Activated naive CD4-positive, alpha-beta T cell treated with anti-CD3 and anti-CD28 coated beads for 36 hours (primary cell): ENCODE measurements around the gene CYGB. TPM values are rescaled to one million over a fixed set of nuclear protein-coding genes. Genes with fewer than 3 reads are reported as not detected.

Source experiments
- CTCF ChIA-PET: fragments of 350-600 bp; sonication (Branson Sonifier 250); formaldehyde crosslinking; loops from one replicate; lab custom pipeline; 2021; ENCODE audit warnings: antibody characterized with exemption; lab: Charles Lee
- DNase-seq: peaks from one replicate; pipeline ENCODE4 v3.0.0-alpha.2; 2020
- H3K27ac Mint-ChIP-seq: one replicate; pipeline ENCODE4 v1.8.0; 2021; ENCODE audit warnings: mild to moderate bottlenecking, mixed read lengths
- H3K27me3 Mint-ChIP-seq: one replicate; pipeline ENCODE4 v1.8.0; 2021; ENCODE audit warnings: low read depth, mixed read lengths
- H3K36me3 Mint-ChIP-seq: one replicate; pipeline ENCODE4 v1.8.0; 2021; ENCODE audit warnings: low read depth, mixed read lengths
- H3K4me1 Mint-ChIP-seq: one replicate; pipeline ENCODE4 v1.8.0; 2021; ENCODE audit warnings: low read depth, mixed read lengths
- H3K4me3 Mint-ChIP-seq: one replicate; pipeline ENCODE4 v1.8.0; 2021; ENCODE audit warnings: mild to moderate bottlenecking, moderate library complexity, mixed read lengths
- H3K9me3 Mint-ChIP-seq: one replicate; pipeline ENCODE4 v1.8.0; 2021; ENCODE audit warnings: mixed read lengths
- intact Hi-C: fragments of 100-400 bp; cut with micrococcal nuclease; formaldehyde crosslinking; loops from one replicate; pipeline ENCODE4 v1.15.1; 2023
- total RNA-seq, 2 experiments: library from RNA; stranded (reverse); gene quantifications; one replicate each; pipeline ENCODE4 v1.2.3, GENCODE V29; 2021

Gene CYGB
- not detected for total RNA-seq

DNA sequence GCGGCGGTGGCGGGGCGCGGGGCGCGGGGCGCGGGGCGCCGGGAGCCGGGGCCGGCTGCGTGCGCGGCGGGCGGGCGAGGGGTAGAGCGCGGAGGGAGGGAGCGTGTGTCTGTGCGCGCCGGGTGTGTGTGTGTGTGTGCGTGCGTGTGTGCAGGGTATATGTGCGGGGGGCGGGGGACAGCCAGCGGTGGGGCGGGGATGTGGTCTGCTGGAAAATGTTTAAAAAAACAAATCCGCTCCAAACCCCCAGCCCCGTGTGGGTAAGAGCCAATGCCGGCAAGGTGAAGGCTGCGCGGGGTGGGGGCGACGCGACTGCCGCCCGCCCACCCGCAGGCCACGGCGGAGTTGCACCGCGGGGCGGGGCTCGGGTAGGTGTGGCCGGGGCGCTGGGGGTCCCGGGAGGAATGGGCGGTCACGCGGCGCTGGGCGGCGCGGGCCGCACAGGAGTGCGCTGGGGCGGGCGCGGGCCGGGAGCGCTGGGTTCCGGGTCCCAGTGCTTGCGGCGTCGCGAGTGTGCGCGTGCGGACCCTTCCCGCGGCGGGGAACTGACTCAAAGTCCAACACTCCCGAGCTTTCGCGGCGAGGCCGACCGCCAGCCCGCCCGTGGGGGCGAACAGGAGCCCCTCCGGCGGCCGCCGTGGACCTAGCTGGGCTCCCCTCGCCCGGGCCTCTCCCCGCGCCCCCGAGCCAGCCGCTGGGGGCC lies at the start of gene CYGB:
Gene CYGB (minus strand): TSS at position 132 of the 703 bp plus-strand sequence. CDS start 167 bp downstream, outside the sequence.
- CTCF ChIA-PET: no interaction called here
- no peak within 1 kb of the TSS for H3K27ac Mint-ChIP-seq
- no peak for DNase-seq

DNA sequence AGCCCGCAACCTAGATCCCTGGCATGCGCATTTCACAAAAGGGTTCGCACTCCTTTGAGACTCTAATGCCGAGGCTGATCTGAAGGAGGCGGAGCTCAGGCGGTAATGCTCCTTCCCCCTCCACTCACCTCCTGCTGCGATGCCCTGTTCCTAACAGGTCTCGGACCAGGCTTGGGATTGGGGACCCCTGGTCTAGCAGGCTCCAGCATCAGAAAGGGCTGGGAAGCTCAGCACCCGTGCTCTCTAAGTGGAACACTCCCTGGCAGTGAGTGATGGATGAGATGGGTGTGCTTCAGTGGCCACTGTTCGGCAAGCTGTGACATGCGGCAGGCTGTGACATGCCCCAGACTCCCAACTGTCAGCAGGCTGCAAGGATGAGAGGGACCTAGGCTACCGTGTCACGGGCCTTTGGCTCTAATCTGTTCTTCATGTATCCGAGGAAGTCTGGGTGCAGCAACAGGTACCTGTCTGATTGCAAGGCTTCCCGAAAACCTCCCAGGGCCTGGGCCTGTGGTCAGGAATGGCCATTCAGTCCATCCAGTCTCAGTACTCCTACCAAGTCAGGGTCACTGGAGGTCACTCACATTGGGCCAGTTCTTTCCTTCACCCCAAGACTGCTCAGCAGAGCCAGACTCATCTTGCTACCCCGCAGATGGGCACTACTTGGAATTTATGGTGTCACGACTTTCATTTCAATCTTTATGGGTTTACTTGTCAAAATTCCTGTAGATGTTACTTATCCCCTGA lies 49.4 kb upstream of the CYGB start:
- H3K9me3 Mint-ChIP-seq: no peaks in the 10 kb centered on the region
- DNase-seq: no peak
- H3K4me1 Mint-ChIP-seq: peaks cover 8% of the 10 kb centered on the region
- CTCF ChIA-PET: interaction anchor here (0.6 to 1.8 kb wide), 7 partner anchors 11 to 291 kb away, joined by 3 to 5 read pairs (median 4); no protein-coding TSS in a partner anchor
- H3K27me3 Mint-ChIP-seq: peaks cover 46% of the 10 kb centered on the region
- H3K36me3 Mint-ChIP-seq: peaks cover 2% of the 10 kb centered on the region
- H3K4me3 Mint-ChIP-seq: no peak overlapping the region
- intact Hi-C loops: no loop called here
- H3K27ac Mint-ChIP-seq: no peak overlapping the region

More for the DNA sequence above, at the start of gene CYGB:
- Mint-ChIP-seq H3K36me3 (no peaks in the 10 kb centered on the region), H3K27me3 (peaks cover 20% of the 10 kb centered on the region), H3K4me3 (no peak within 1 kb of the TSS), H3K4me1 (no peaks in the 10 kb centered on the region), H3K9me3 (no peaks in the 10 kb centered on the region)
- intact Hi-C loops: no loop called here

DNA sequence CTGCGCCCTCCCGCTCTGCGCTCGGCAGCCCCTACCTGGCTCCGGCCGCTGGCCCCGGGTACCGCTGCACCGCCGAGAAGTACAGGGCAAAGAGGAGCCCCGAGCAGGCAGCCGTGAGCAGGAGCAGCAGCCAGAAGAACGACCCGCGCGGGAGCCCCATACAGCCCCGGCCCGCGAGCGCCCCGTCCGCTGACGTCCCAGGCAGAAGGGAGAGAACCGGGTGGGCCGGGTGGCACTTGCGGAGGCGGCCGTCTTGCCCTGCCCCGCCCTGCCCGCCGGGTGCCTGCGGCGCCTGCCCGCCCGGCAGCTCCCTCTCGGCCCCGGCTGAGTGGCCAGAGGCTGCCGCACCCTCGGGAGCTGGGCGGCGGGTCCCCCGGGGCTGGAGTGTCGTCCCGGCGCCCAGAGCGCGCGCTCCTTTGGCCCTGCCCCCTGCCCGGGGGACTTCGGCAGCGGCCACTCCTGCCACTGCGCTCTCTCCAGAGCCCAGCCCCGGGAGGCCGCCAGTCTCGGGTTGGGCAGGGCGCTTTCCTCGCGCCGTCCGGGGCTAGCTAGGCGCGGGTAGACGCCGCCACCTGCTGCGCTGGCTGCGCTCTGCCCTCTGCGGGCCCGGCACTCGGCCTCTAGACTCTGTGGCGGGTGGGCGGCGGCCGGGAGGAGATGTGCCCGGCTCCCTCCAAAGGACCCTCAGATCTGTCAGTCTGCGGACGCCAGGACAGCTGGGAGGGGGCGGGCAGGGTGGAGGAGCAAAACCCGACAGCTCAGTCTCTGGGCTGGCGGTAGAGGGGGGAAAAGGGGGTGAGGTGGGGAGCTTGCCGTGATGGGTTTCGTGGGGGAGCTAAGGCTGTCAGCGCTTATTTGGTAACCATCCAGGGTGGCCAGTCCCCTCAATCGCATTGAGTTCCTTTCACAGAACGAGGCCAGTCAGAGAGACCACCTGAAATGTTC lies 48.4 kb upstream of the CYGB start, which contains the start of gene ST6GALNAC2:
Gene ST6GALNAC2 (minus strand): TSS at position 212 of the 945 bp plus-strand sequence. CDS start 52 bp downstream, at position 160.
- peaks cover 46% of the 10 kb centered on the region for H3K27me3 Mint-ChIP-seq
- no peaks in the 10 kb centered on the region for H3K9me3 Mint-ChIP-seq
- H3K4me1 Mint-ChIP-seq: peaks cover 8% of the 10 kb centered on the region
- intact Hi-C loops: loop anchor here (1.0 kb wide), 1 partner anchor 63 kb away; no protein-coding TSS in a partner anchor
- H3K36me3 Mint-ChIP-seq: peaks cover 2% of the 10 kb centered on the region
- CTCF ChIA-PET: interaction anchor here (0.7 to 1.8 kb wide), 5 partner anchors 12 to 95 kb away, joined by 3 to 5 read pairs (median 4); no protein-coding TSS in a partner anchor
- no peak within 1 kb of the TSS for H3K27ac Mint-ChIP-seq
- DNase-seq: peak; percentile 49
- H3K4me3 Mint-ChIP-seq: peak within 1 kb of the TSS; percentile 51

DNA sequence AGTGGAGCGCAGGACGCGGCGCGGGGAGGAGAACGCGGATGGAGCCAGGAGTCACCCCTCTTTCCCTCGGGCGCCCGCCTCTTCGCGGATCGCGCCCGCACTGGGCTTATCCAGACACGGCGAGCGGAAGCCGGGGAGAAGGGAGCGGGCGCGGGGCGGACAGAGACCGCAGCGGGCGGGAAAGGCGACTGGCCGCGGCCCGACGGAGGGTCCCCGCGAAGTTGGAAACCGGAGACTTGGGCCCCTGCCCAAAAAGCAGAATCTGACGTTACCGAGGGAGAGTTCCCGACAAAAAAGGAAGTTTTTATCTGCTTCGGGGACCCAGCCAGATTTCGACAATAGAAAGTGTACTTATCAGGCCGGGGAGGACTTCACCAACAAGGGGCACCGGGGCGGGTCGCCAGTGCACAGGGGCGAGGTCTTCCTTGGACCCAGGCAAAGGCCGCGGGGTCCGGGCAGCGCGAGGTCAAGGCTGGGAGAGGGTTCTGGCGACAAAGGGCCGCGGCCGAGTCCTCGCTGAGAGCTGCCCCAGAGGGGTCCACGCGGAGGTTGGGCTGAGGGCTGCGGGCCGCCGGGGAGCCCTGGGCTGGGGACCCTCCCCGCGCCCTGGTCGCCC lies 47.6 kb upstream of the CYGB start:
- Mint-ChIP-seq H3K4me3 (peak overlapping the region; percentile 51), H3K27me3 (peaks cover 44% of the 10 kb centered on the region)
- peak; percentile 16 for DNase-seq

DNA sequence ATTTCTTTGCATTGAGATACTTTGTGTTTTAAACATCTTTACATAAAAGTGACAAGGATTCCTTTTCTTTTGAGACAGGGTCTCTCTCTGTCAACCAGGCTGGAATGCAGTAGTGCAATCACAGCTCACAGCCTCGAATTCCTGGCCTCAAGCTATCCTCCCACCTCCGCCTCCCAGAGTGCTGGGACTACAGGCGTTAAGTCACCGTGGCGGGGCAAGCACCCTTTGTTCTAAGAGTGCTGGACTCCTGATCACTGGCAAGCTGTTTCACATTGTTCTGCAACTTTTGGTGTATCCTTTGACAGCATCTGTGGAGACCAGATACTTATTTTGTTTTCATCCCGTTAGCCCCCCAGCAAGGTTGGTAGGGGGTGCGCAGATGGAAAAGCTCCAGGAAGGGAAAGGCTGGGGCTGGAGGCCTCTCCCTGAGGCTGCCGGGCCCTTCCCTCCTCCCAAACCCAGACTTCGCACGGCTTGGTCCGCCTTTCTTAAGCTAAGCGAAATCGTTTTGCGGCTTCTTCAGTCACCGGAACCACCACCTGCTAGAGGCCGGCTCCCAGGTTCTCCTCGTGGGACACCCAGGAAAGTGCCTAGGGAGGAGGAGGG lies 47.0 kb upstream of the CYGB start:
- peaks cover 41% of the 10 kb centered on the region for H3K27me3 Mint-ChIP-seq
- intact Hi-C loops: loop anchor here (1.0 kb wide), 1 partner anchor 61 kb away; no protein-coding TSS in a partner anchor
- DNase-seq: no peak
- peak overlapping the region; percentile 51 for H3K4me3 Mint-ChIP-seq
- no peak overlapping the region for H3K27ac Mint-ChIP-seq
- CTCF ChIA-PET: interaction anchor here (1.0 to 2.1 kb wide), 2 partner anchors 39 to 61 kb away, joined by 4 to 7 read pairs; no protein-coding TSS in a partner anchor
- H3K36me3 Mint-ChIP-seq: peaks cover 2% of the 10 kb centered on the region
- no peaks in the 10 kb centered on the region for H3K9me3 Mint-ChIP-seq
- peaks cover 9% of the 10 kb centered on the region for H3K4me1 Mint-ChIP-seq

More for the DNA sequence above, 47.6 kb upstream of the CYGB start:
- Mint-ChIP-seq H3K27ac (no peak overlapping the region), H3K9me3 (no peaks in the 10 kb centered on the region), H3K4me1 (peaks cover 8% of the 10 kb centered on the region), H3K36me3 (peaks cover 2% of the 10 kb centered on the region)
- CTCF ChIA-PET: interaction anchor here (1.4 to 2.1 kb wide), 5 partner anchors 13 to 96 kb away, joined by 4 to 7 read pairs (median 4); no protein-coding TSS in a partner anchor
- intact Hi-C loops: loop anchor here (1.0 kb wide), 1 partner anchor 62 kb away; no protein-coding TSS in a partner anchor

DNA sequence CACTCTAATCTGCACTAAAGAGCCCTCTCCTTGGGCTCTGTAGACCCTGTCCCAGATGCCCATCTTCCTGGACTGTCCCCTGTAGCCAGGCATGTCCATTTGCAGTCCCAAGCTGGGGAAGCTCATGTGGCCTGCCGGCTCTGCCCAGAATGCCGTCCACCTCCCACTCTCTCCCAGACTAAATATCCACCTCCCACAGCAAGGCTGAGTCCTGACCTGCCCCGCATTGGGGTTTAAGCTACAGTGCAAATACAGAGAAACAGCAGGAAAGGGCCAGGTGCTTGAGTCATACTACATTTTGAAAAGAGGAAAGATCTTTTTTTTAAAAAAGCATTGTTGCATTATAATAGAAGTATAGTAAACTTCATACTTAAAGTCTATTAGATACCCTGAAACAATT lies 45.2 kb upstream of the CYGB start:
- no peak overlapping the region for H3K27ac Mint-ChIP-seq
- no peak for DNase-seq
- H3K4me1 Mint-ChIP-seq: peaks cover 14% of the 10 kb centered on the region
- no peaks in the 10 kb centered on the region for H3K9me3 Mint-ChIP-seq
- H3K36me3 Mint-ChIP-seq: no peaks in the 10 kb centered on the region
- no peak overlapping the region for H3K4me3 Mint-ChIP-seq
- intact Hi-C loops: no loop called here
- peaks cover 28% of the 10 kb centered on the region for H3K27me3 Mint-ChIP-seq
- CTCF ChIA-PET: interaction anchor here (0.6 to 0.7 kb wide), 2 partner anchors 38 to 40 kb away, joined by 4 to 5 read pairs; no protein-coding TSS in a partner anchor

DNA sequence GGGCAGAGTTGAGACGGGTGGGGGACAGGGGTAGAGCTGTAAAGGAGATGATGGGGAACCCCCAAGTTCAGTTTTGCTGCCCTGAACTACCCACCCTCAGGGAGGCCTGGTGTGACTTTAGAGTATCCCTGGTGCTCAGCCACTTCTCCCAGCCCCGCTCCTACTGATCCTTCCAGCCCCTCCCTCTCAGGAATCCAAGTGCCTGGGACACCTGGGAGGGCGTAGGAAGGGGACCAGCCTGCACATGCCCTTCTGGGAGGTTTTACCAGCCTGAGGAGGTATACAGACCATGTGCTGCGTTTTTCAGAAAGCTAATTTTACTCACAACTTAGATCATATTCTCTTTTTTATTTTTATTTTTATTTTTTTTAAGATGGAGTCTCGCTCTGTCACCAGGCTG lies 44.0 kb upstream of the CYGB start:
- Mint-ChIP-seq H3K4me3 (no peak overlapping the region), H3K36me3 (no peaks in the 10 kb centered on the region), H3K9me3 (no peaks in the 10 kb centered on the region), H3K4me1 (peaks cover 14% of the 10 kb centered on the region), H3K27me3 (peaks cover 19% of the 10 kb centered on the region), H3K27ac (no peak overlapping the region)
- CTCF ChIA-PET: no interaction called here
- no peak for DNase-seq
- intact Hi-C loops: no loop called here

DNA sequence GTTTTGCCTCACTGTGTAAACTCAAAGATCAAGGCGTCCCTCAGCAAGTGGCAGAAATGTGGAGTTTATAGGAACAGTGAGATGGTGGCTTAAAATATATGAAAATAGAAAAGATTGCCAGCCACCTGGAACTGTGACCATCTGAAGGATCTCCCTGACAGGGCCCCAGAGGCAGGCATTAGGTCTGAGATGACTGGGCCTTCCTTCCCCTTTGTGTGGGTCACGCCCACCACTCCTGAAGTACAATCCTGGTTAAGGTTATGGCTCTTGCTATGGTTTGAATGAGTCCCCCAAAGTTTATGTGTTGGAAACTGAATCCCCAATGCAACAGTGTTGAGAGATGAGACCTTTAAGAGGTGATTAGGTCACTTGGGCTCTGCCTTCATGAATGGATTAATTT lies 41.8 kb upstream of the CYGB start:
- no peaks in the 10 kb centered on the region for H3K36me3 Mint-ChIP-seq
- intact Hi-C loops: no loop called here
- CTCF ChIA-PET: interaction anchor here (1.1 kb wide), 1 partner anchor 33 kb away, joined by 3 read pairs; no protein-coding TSS in a partner anchor
- peaks cover 9% of the 10 kb centered on the region for H3K27me3 Mint-ChIP-seq
- no peak overlapping the region for H3K27ac Mint-ChIP-seq
- no peak for DNase-seq
- H3K9me3 Mint-ChIP-seq: no peaks in the 10 kb centered on the region
- H3K4me3 Mint-ChIP-seq: no peak overlapping the region
- H3K4me1 Mint-ChIP-seq: peaks cover 5% of the 10 kb centered on the region

DNA sequence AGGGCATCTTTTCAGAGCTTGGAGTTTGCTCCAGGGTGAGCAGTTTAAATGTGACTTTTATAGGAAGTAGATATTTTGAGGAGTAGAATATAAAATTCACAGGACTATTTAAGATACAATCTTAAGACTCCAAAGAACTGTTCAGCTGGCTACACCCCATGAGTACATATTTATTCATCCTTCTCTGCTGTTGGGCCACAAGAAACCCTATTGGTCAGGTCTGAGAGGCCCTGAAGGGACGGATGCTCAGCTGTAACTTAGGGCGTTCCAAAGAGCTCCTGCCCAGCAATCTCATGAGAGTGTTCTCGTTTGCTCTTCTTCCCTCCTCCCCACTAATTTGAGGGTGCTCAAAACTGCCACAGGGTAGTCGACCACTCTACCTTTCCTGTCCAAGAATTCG lies 40.9 kb upstream of the CYGB start:
- H3K27me3 Mint-ChIP-seq: peaks cover 4% of the 10 kb centered on the region
- H3K27ac Mint-ChIP-seq: no peak overlapping the region
- H3K4me1 Mint-ChIP-seq: peaks cover 5% of the 10 kb centered on the region
- DNase-seq: no peak
- H3K4me3 Mint-ChIP-seq: no peak overlapping the region
- H3K36me3 Mint-ChIP-seq: no peaks in the 10 kb centered on the region
- CTCF ChIA-PET: interaction anchor here (1.1 to 2.2 kb wide), 4 partner anchors 34 to 103 kb away, joined by 3 to 9 read pairs (median 4); no protein-coding TSS in a partner anchor
- H3K9me3 Mint-ChIP-seq: no peaks in the 10 kb centered on the region
- intact Hi-C loops: no loop called here

DNA sequence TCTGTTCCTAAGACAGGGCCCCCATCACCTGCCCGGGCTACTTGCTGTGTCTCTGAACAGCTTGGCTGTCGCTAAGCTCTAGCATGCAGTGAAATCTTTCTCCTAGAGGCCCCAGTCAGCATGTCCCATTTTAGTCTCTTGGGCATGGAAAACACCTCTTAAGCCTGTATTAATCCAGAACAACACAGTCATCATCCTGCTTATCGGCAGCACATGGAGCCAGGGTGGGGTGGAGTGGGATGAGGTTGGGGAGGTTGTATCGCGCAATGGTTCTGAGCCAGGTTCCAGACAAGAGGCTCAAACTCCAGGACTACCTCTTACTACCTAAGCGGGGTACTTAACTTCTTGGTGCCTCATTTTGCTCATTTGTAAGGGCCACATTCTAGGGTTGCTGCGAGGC lies 40.4 kb upstream of the CYGB start:
- H3K27ac Mint-ChIP-seq: no peak overlapping the region
- H3K4me3 Mint-ChIP-seq: no peak overlapping the region
- H3K4me1 Mint-ChIP-seq: peaks cover 5% of the 10 kb centered on the region
- intact Hi-C loops: no loop called here
- DNase-seq: no peak
- H3K27me3 Mint-ChIP-seq: peaks cover 4% of the 10 kb centered on the region
- CTCF ChIA-PET: interaction anchor here (1.2 to 2.2 kb wide), 4 partner anchors 10 to 104 kb away, joined by 4 to 9 read pairs (median 4); no protein-coding TSS in a partner anchor
- H3K9me3 Mint-ChIP-seq: no peaks in the 10 kb centered on the region
- no peaks in the 10 kb centered on the region for H3K36me3 Mint-ChIP-seq
